H1 (cell line): ENCODE measurements around the gene GNG4. TPM values are rescaled to one million over a fixed set of nuclear protein-coding genes. Genes with fewer than 3 reads are reported as not detected.

Experiments used
- CTCF ChIA-PET: fragments of 300-600 bp; sonication (Branson Sonifier 250); formaldehyde crosslinking; loops from one replicate; lab custom pipeline; 2021; ENCODE audit not compliant: partially characterized antibody; lab: Charles Lee
- POLR2A ChIA-PET: fragments of 300-600 bp; sonication (Branson Sonifier 250); formaldehyde crosslinking; loops from one replicate; lab custom pipeline; 2021; ENCODE audit warnings: inconsistent platforms; ENCODE audit not compliant: partially characterized antibody; lab: Charles Lee
- DNase-seq, 2 experiments: peaks; one replicate each; pipeline versions ENCODE4 v3.0.0 to v3.0.0-alpha.2; 2010 to 2022; ENCODE audit warnings: low spot score in 2 of 2, low read depth in 1 of 2, mixed read lengths in 1 of 2
- FAIRE-seq: peaks from 2 replicates; lab custom pipeline; 2011; peaks lifted over from hg19 to GRCh38; lab: Jason Lieb, UNC
- H2AFZ ChIP-seq: 2 replicates; pipeline ENCODE4 v1.8.1; 2012; ENCODE audit warnings: low read length, inconsistent platforms
- H2AK5ac ChIP-seq: 2 replicates; pipeline ENCODE4 v1.6.1; 2013; ENCODE audit warnings: low read depth, low read length
- H2BK120ac ChIP-seq: replicated peaks from 2 replicates; pipeline ENCODE3; 2013; ENCODE audit warnings: low read depth, low read length, inconsistent platforms
- H2BK12ac ChIP-seq: 2 replicates; pipeline ENCODE4 v1.6.1; 2013; ENCODE audit warnings: low read depth, low read length
- H2BK15ac ChIP-seq: 2 replicates; pipeline ENCODE4 v1.6.1; 2013; ENCODE audit warnings: low read length
- H2BK20ac ChIP-seq: 2 replicates; pipeline ENCODE4 v1.6.1; 2013; ENCODE audit warnings: low read length
- H2BK5ac ChIP-seq: 2 replicates; pipeline ENCODE4 v1.6.1; 2013; ENCODE audit warnings: low read depth, low read length
- H3K14ac ChIP-seq: 2 replicates; pipeline ENCODE4 v1.6.1; 2013; ENCODE audit warnings: inconsistent platforms; ENCODE audit not compliant: insufficient read length
- H3K18ac ChIP-seq: 2 replicates; pipeline ENCODE4 v1.6.1; 2013; ENCODE audit warnings: low read length; ENCODE audit errors: extremely low read depth
- H3K23ac ChIP-seq: 2 replicates; pipeline ENCODE4 v1.6.1; 2013; ENCODE audit warnings: inconsistent platforms; ENCODE audit not compliant: insufficient read length
- H3K23me2 ChIP-seq: 2 replicates; pipeline ENCODE4 v1.6.1; 2013; ENCODE audit warnings: low read depth, low read length
- H3K27ac ChIP-seq: 2 replicates; pipeline ENCODE4 v1.6.1; 2011; ENCODE audit warnings: low read depth, low read length, inconsistent platforms
- H3K27me3 ChIP-seq, 4 experiments: replicated peaks in 1 of 4; 1 replicate in 1 of 4; 2 replicates in 3 of 4; pipeline versions ENCODE4 v1.6.1 to v1.8.1; 2011 to 2013; ENCODE audit warnings: low read length in 3 of 4, mild to moderate bottlenecking in 3 of 4, inconsistent platforms in 2 of 4, mixed read lengths in 2 of 4, moderate library complexity in 1 of 4; ENCODE audit not compliant: control insufficient read depth in 3 of 4, insufficient read depth in 3 of 4; ENCODE audit errors: extremely low read depth in 1 of 4
- H3K36me3 ChIP-seq, 4 experiments: 2 replicates each; pipeline versions ENCODE4 v1.6.1 to v1.8.1; 2011 to 2013; ENCODE audit warnings: mild to moderate bottlenecking in 4 of 4, low read length in 3 of 4, moderate library complexity in 2 of 4, control low read depth in 1 of 4, inconsistent platforms in 1 of 4; ENCODE audit not compliant: insufficient read depth in 4 of 4, control insufficient read depth in 2 of 4
- H3K4ac ChIP-seq: replicated peaks from 2 replicates; pipeline ENCODE3; 2013; ENCODE audit warnings: low read length, low read depth, mixed read lengths, inconsistent platforms; ENCODE audit not compliant: insufficient read length
- H3K4me1 ChIP-seq, 4 experiments: replicated peaks in 1 of 4; 1 replicate in 1 of 4; 2 replicates in 3 of 4; pipeline versions ENCODE4 v1.6.1 to v1.8.1; 2011 to 2013; ENCODE audit warnings: low read length in 3 of 4, inconsistent platforms in 2 of 4, mixed read lengths in 1 of 4; ENCODE audit not compliant: insufficient read depth in 4 of 4, control insufficient read depth in 3 of 4
- H3K4me2 ChIP-seq, 2 experiments: 2 replicates each; pipeline versions ENCODE4 v1.6.1 to v1.8.1; 2011 to 2013; ENCODE audit warnings: low read depth in 2 of 2, low read length in 2 of 2, control low read depth in 1 of 2, inconsistent platforms in 1 of 2, mild to moderate bottlenecking in 1 of 2; ENCODE audit not compliant: insufficient read depth in 1 of 2
- H3K4me3 ChIP-seq, 4 experiments: fragments of 200-600, 300-600 bp in 1 of 4; sonication (generic), shearing (Covaris generic), sonication (Bioruptor Twin) in 1 of 4; 2 replicates each; pipeline versions ENCODE4 v1.5.1 to v1.8.1; 2011 to 2016; ENCODE audit warnings: low read length in 4 of 4, low read depth in 3 of 4, control low read depth in 2 of 4, inconsistent platforms in 2 of 4, mild to moderate bottlenecking in 2 of 4, mixed read lengths in 1 of 4, moderate library complexity in 1 of 4; ENCODE audit not compliant: insufficient read depth in 2 of 4; ENCODE audit errors: extremely low read depth in 1 of 4
- H3K56ac ChIP-seq: replicated peaks from 2 replicates; pipeline ENCODE3; 2013; ENCODE audit warnings: low read depth, mild to moderate bottlenecking, mixed read lengths, low read length, inconsistent platforms; ENCODE audit not compliant: insufficient read length
- H3K79me1 ChIP-seq: 2 replicates; pipeline ENCODE4 v1.6.1; 2013; ENCODE audit warnings: low read depth, low read length, control low read depth
- H3K79me2 ChIP-seq, 2 experiments: 2 replicates each; pipeline versions ENCODE4 v1.6.1 to v1.8.1; 2012 to 2013; ENCODE audit warnings: low read length in 2 of 2, mild to moderate bottlenecking in 2 of 2, inconsistent platforms in 1 of 2; ENCODE audit not compliant: insufficient read depth in 2 of 2, control insufficient read depth in 1 of 2
- H3K9ac ChIP-seq, 4 experiments: replicated peaks in 1 of 4; 1 replicate in 1 of 4; 2 replicates in 3 of 4; pipeline versions ENCODE4 v1.6.1 to v1.8.1; 2011 to 2013; ENCODE audit warnings: low read depth in 3 of 4, low read length in 3 of 4, control low read depth in 2 of 4, mild to moderate bottlenecking in 2 of 4, moderate library complexity in 2 of 4, inconsistent platforms in 1 of 4; ENCODE audit errors: extremely low read depth in 1 of 4
- H3K9me3 ChIP-seq, 2 experiments: 2 replicates each; pipeline versions ENCODE4 v1.6.1 to v1.8.1; 2012 to 2013; ENCODE audit warnings: mild to moderate bottlenecking in 2 of 2, moderate library complexity in 2 of 2, control low read depth in 1 of 2, inconsistent platforms in 1 of 2, low read depth in 1 of 2, low read length in 1 of 2, mixed read lengths in 1 of 2; ENCODE audit not compliant: insufficient read depth in 2 of 2
- H4K20me1 ChIP-seq, 2 experiments: replicated peaks in 1 of 2; 2 replicates each; pipeline versions ENCODE3 to v1.8.1; 2011 to 2013; ENCODE audit warnings: inconsistent platforms in 2 of 2, low read length in 2 of 2, mild to moderate bottlenecking in 1 of 2; ENCODE audit not compliant: insufficient read depth in 2 of 2, control insufficient read depth in 1 of 2
- H4K5ac ChIP-seq: 2 replicates; pipeline ENCODE4 v1.6.1; 2013; ENCODE audit warnings: low read length, low read depth, mixed read lengths, inconsistent platforms; ENCODE audit not compliant: insufficient read length
- H4K8ac ChIP-seq: 2 replicates; pipeline ENCODE4 v1.8.0; 2013; ENCODE audit warnings: mild to moderate bottlenecking, moderate library complexity, low read length, inconsistent platforms; ENCODE audit not compliant: insufficient read depth; ENCODE audit errors: extremely low read depth
- H4K91ac ChIP-seq: replicated peaks from 2 replicates; pipeline ENCODE3; 2013; ENCODE audit warnings: low read length, mixed read lengths, inconsistent platforms; ENCODE audit not compliant: insufficient read length
- ASH2L ChIP-seq: fragments of 200-600, 300-600 bp; sonication (generic); IDR thresholded peaks from one replicate; pipeline ENCODE4 v1.7.1; 2017; ENCODE audit warnings: low read length
- CHD2 ChIP-seq: IDR thresholded peaks from 2 replicates; pipeline ENCODE4 v1.6.1; 2012; ENCODE audit warnings: low read length, improper control_type of control experiment
- HDAC2 ChIP-seq, 2 experiments: fragments of 300-600 bp in 1 of 2; sonication (generic) in 1 of 2; IDR thresholded peaks; 2 replicates each; pipeline ENCODE4 v1.6.1; 2011 to 2012; ENCODE audit warnings: low read depth in 2 of 2, low read length in 2 of 2, mild to moderate bottlenecking in 2 of 2, moderate library complexity in 2 of 2, borderline replicate concordance in 1 of 2, inconsistent platforms in 1 of 2
- HDAC6 ChIP-seq: IDR thresholded peaks from one replicate; pipeline ENCODE4 v1.7.1; 2012; ENCODE audit warnings: low read depth, mild to moderate bottlenecking, inconsistent platforms, low read length, moderate library complexity
- JUN ChIP-seq: IDR thresholded peaks from 2 replicates; pipeline ENCODE4 v1.6.1; 2011; ENCODE audit warnings: low read depth, mild to moderate bottlenecking, improper control_type of control experiment, low read length
- RNF2 ChIP-seq: fragments of 200-900, 300-1000 bp; sonication (generic); IDR thresholded peaks from 2 replicates; pipeline ENCODE4 v1.7.1; 2016; ENCODE audit warnings: borderline replicate concordance, low read depth, mild to moderate bottlenecking, antibody characterized with exemption, low read length; ENCODE audit not compliant: poor library complexity, severe bottlenecking; ENCODE audit errors: missing control alignments
- SIN3A ChIP-seq, 2 experiments: IDR thresholded peaks in 1 of 2; conservative IDR thresholded peaks in 1 of 2; 2 replicates each; pipeline ENCODE4 v1.6.1; 2011 to 2012; ENCODE audit warnings: low read length in 2 of 2, improper control_type of control experiment in 1 of 2, low read depth in 1 of 2, mild to moderate bottlenecking in 1 of 2
- SP2 ChIP-seq: IDR thresholded peaks from 2 replicates; pipeline ENCODE4 v1.6.1; 2012; ENCODE audit warnings: mild to moderate bottlenecking, low read length, inconsistent platforms
- TAF7 ChIP-seq: optimal IDR thresholded peaks from 2 replicates; pipeline ENCODE3; 2011; ENCODE audit warnings: low read depth, mild to moderate bottlenecking, inconsistent platforms, low read length, moderate library complexity, borderline replicate concordance
- YY1 ChIP-seq: IDR thresholded peaks from 2 replicates; pipeline ENCODE4 v1.6.1; 2011; ENCODE audit warnings: low read depth, mild to moderate bottlenecking, low read length
- WGBS, 2 experiments: shearing (Covaris generic) in 1 of 2; methylation state at CpG; one replicate each; pipeline versions ENCODE4 v1.1.6 to v1.1.7; 2013 to 2015; ENCODE audit warnings: low lambda C conversion rate in 2 of 2, mixed read lengths in 2 of 2, inconsistent platforms in 1 of 2, low coverage in 1 of 2, missing lambda C conversion rate in 1 of 2; ENCODE audit not compliant: insufficient replicate concordance in 2 of 2, insufficient coverage in 1 of 2, insufficient read length in 1 of 2; ENCODE audit errors: extremely low coverage in 1 of 2, missing lambda C conversion rate in 1 of 2; 5-methylcytosine and 5-hydroxymethylcytosine counted together
- polyA plus RNA-seq, 7 experiments: library from polyadenylated mRNA; depleted of rRNA in 3 of 7; stranded (reverse) in 5 of 7; unstranded in 2 of 7; fragments of >200 nt in 5 of 7; fragments of 200-250 nt in 2 of 7; gene quantifications; 1 replicate in 5 of 7; 2 replicates in 1 of 7; 4 replicates in 1 of 7; pipeline versions ENCODE4 v1.2.1 to v1.2.3, GENCODE V29; 2011 to 2013; ENCODE audit warnings: missing spikeins in 2 of 7, mixed read lengths in 2 of 7
- total RNA-seq: library from RNA; stranded (reverse); fragmentation: NEBNext Ultra II Directional; extraction: Animal tissue kit (Norgen Biotek cat#: 25700); gene quantifications from 2 replicates; pipeline ENCODE4 v1.2.1, GENCODE V29; 2021
- TF ChIP-seq, protein P1 (sequence below): IDR thresholded peaks from 2 replicates; pipeline ENCODE4 v1.6.1; 2011; ENCODE audit warnings: low read depth, mild to moderate bottlenecking, low read length; ENCODE audit not compliant: insufficient read depth

GNG4 gene
- total and polyA plus RNA-seq, 2 of the 8 experiments (the other 6 are each of a cell fraction or from before 2014, with no cell fraction given) = 95.5 to 96.8 TPM

DNA sequence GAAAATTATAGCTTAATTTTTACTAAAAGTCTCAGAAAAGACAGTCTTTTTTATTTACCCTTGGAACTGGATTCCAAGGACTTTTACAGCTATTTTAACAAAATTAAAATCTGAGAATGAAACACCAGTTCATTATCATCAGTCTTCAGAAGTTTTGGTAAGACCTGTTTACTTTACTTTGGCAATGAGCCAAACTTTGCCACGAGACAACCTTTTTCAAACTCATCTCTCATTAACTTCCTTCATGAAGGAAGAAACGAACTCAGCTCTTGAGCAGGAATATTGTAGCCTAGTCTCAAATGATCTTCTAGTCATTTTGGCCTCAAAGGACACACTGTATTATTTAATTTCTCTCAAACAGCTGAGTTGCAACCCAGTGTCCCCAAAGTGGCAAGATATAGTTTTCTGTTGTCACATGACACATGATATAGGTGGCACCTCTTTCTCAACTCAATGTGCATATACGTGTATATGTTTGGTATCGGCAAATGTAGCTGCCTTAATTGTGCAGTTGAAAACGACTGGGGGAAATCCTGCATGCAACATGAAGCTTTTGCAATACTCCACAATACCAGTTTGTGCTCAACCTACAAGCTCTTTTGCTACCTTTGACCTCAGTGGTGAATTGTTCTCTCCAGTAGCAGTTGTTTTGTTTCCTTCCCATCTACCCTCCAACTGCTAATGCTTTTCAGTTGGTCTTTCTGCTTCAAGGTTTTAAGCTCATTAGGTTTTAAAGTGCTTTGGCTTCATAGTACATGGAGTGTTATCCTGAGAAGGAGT lies 8.4 kb upstream of the GNG4 start:
- Histone ChIP-seq H4K8ac (no peak overlapping the region), H2BK15ac (no peak overlapping the region), H2BK20ac (no peak overlapping the region), H2BK12ac (no peak overlapping the region), H3K4me2 (no peak overlapping the region), H3K27me3 (no peaks in the 10 kb centered on the region), H2BK120ac (no peak overlapping the region), H4K20me1 (no peaks in the 10 kb centered on the region), H3K79me2 (no peaks in the 10 kb centered on the region), H3K79me1 (no peaks in the 10 kb centered on the region), H3K4me3 (no peak overlapping the region), H4K5ac (no peak overlapping the region), H2AK5ac (no peak overlapping the region), H3K27ac (no peak overlapping the region), H3K23ac (no peak overlapping the region), H3K4me1 (peaks cover 4 to 8% (median 7%) of the 10 kb centered on the region in 4 experiments; a peak in 6 of 7 replicates), H2AFZ (no peak overlapping the region), H3K23me2 (no peaks in the 10 kb centered on the region), H2BK5ac (no peak overlapping the region), H3K14ac (no peak overlapping the region), H3K36me3 (no peaks in the 10 kb centered on the region), H4K91ac (no peak overlapping the region), H3K4ac (no peak overlapping the region), H3K56ac (no peak overlapping the region), H3K9me3 (no peaks in the 10 kb centered on the region), H3K18ac (no peak overlapping the region), H3K9ac (no peak overlapping the region)
- WGBS, 2 experiments = 88% methylated on average over 5 of the region's 5 CpGs; no CpG with 5 or more reads in 1 of the 2 experiments
- ChIA-PET POLR2A (interaction anchor here (0.7 to 1.7 kb wide), 5 partner anchors 9 to 45 kb away, joined by 3 to 6 read pairs (median 3); no protein-coding TSS in a partner anchor), CTCF (interaction anchor here (0.5 to 2.2 kb wide), 13 partner anchors 9 to 356 kb away, joined by 3 to 9 read pairs (median 3); partner anchors contain the start of gene B3GALNT2)
- DNase-seq = no peak
- no peak for FAIRE-seq
- TF ChIP-seq YY1 = no peak
- no peak for TF ChIP-seq HDAC2 (IDR thresholded peaks at IDR 0.05; ENCODE audit: borderline replicate concordance in 1 of 2, low read depth in 2 of 2, low read length in 2 of 2)
- no peak for TF ChIP-seq CHD2
- no peak for TF ChIP-seq RNF2
- no peak for TF ChIP-seq JUN
- TF ChIP-seq SP2 = no peak
- no peak for TF ChIP-seq SIN3A (conservative IDR thresholded peaks at IDR 0.05 in 1 of 2, IDR thresholded peaks at IDR 0.05 in 1 of 2; ENCODE audit: low read depth in 1 of 2, low read length in 2 of 2)
- TF ChIP-seq HDAC6 = no peak
- no peak for TF ChIP-seq TAF7
- TF ChIP-seq, protein P1, sequence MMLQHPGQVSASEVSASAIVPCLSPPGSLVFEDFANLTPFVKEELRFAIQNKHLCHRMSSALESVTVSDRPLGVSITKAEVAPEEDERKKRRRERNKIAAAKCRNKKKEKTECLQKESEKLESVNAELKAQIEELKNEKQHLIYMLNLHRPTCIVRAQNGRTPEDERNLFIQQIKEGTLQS = no peak
- no peak for TF ChIP-seq ASH2L
